Measurements from ENCODE around the gene SPTY2D1.
"Not testable (repeated sequence)": the region's sequence is repeated elsewhere in the genome, so short reads cannot be mapped to it uniquely, and the experiment has no call there.

Gene SPTY2D1

DNA sequence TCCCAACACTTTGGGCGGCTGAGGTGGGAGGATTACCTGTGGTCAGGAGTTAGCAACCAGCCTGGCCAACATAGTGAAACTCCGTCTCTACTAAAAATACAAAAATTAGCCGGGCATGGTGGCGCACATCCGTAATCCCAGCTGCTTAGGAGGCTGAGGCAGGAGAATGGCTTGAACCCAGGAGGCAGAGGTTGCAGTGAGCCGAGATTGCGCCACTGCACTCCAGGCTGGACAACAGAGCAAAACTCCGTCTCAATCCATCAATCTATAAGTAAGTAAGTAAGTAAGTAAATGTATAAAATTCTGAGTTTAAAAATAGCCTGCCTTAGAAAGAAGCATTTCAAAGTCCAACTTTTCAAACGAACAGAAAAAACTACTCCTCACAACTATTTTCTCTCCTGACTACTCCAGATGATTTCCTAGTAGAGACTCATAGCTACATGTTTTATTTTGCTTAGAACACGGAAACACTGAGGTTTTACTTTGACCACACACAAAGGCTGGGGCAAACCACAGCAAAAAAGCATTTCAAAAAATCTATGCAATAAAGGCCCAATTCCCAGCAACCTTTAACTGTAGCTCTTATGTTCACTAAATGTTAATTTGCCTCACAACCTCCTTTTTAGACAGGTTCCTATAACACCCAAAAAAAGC is 16.3 kb downstream of the SPTY2D1 start:
- peak in 1 of 2 donors; percentile 6 for DNase-seq

DNA sequence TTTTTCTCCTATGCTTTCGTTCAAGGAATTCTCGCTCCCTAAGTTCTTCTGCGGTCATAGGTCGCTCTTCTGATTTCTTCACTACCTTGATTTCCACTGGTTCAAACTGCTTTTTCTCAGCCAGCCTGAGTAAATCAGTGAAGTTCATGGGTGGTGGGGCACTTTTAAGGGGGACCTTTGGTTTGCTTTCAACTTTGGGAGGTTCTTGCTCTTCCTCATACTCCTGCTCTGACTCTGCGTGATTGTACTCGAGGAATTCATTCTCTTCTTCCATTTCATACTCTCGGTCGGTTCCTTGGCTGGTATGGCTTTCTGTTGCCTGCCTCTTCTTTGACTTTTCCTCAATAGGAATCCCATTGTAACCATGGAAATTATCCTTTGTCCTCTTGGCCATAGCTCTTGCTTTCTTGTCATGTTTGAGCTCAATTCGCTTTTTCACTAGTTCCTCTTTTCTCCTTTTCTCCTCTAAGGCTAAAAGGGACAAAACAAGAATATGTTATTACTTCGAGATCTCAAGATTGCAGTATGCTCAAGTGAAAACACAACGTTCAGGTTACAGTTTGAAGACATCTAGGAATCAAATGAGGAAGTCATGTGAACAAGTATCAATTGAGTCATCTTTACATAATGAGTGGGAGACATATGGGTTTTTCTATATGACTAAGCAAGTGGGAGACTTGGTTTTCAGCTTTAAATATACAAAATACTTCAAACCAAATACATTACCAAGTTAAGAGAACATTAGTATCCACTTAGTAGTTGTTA is 18.3 kb downstream of the SPTY2D1 start:
- peak; percentile 82 to 94 for DNase-seq

DNA sequence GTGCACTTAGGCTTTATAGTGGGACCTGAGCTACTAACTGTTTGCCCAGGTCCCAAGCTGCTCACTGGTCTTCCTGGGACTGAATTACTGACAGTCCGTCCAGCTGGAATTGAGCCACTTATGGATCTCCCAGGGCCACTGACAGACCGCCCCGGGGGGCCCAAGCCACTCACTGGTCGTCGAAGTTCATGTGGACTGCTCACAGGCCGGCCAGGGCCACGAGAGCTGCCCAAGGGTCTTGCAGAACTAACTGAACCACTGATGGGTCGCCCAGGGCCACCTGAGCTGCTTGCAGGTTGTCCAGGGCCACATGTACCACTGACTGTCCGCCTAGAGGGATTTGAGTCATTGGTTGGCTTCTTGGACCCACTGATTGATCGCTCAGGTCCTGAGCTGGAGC is 19.5 kb downstream of the SPTY2D1 start:
- no peak for DNase-seq

DNA sequence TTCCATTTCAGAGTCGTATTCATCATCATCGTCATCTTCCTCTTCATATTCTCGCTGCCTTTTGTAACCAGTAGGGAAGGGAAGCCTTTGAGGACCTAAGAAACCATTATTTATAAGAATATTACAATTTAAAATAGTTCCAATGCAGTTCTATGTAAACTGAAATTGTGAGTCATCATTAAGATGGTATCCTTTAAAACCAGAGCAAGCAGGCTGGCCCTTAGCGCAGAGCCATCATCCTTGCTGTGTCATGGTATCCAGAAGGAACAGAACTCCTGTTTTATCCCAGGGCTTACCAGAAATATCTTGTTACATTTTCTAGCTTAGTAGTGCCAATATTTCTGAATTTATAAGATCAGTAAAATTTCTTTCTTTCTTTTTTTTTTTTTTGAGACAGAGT is 21.7 kb downstream of the SPTY2D1 start:
- no peak for DNase-seq

DNA sequence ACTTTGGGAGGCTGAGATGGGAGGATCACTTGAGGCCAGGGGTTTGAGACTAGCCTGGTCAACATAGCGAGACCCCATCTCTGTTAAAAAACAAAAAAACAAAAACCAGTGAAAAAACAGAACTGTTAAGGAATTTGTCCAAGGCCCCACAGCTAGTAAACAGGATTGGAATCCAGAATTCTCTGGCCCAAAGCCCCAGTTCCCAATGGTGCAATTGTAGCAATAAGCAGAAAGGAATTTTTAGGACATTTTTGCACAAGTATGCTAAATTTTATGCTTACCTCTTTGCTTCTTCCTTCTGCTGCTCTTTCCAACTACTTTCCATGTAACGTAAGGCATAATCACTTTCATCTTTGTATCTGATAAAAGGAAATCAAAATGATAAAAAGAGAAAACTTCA is 22.9 kb downstream of the SPTY2D1 start:
- DNase-seq, result no peak

DNA sequence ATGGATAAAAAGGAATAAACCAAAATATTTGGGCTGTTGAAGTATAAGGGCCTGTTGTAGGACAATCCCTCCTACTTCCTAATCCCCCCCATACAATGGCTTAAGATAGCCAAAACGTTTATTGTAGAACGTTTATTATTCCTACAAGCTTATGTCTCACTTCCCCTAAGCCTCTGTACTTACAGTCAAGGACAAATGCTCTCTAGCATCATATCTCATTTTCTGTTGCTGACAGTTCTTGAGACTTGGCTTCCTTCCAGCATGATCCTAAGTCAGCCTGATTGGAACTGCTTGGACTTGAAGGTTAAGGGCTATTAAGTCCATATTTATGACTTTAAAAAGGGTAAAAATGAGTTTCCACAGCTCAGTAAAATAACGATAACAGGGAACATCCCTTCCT is 25.8 kb downstream of the SPTY2D1 start:
- DNase-seq, result no peak

DNA sequence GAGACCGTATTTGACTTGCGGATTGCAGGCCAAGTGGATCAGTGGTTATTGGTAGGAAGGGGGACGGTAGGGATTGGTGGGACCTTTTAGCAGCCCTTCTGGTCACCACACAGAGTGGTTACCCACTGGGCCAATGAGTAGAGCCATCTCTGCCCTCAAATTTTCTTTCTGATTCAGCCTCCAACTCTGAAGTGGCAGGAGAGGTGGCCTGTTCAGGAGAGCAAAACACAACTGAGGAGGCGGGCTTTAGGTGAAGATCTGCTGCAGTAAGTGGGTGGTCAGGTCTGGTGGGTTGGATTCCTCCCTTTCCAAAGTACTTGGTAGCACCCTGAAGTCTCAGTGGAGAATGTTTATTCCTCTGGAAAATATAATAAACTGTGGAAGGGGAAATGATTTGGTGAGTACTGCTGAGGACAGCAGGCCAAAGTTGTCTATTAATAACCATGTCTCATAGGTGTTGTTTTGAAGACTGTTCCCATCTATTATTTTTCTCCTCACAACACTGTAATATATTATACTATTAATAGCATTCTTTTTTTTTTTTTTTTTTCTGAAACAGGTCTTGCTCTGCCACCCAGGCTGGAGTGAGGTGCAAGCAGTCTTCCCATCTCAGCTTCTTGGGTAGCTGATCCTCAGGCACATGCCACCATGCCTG is 33.1 kb downstream of the SPTY2D1 start:
- DNase-seq, result no peak

DNA sequence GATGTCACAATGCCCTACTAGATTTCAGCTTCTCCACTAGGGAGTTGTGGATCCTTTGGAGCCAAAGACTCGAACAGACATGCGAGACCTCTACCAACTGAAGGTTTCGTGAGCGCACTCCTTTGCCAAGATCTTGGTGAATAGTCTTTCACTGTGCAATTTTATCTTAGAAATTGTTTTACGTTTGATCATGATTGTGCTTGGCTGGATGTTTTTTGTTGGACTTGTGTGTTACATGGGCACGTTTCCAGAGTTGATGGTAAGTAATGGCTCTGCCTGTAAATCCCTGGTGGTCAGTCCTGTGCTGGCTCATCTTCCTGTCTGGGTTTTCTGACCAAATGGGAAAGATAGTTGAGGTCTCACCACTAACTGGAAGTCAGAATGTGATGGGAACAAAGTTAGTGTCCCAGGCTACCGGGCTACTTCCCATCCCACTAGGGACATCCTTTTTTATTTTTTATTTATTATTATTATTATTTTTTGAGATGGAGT is 34.4 kb downstream of the SPTY2D1 start, which contains the start of gene MISFA:
Gene MISFA, plus strand, starts transcription at position 51 of the 492 bp plus-strand sequence. Its CDS starts 140 bp downstream, at position 191.
- DNase-seq, result no peak

DNA sequence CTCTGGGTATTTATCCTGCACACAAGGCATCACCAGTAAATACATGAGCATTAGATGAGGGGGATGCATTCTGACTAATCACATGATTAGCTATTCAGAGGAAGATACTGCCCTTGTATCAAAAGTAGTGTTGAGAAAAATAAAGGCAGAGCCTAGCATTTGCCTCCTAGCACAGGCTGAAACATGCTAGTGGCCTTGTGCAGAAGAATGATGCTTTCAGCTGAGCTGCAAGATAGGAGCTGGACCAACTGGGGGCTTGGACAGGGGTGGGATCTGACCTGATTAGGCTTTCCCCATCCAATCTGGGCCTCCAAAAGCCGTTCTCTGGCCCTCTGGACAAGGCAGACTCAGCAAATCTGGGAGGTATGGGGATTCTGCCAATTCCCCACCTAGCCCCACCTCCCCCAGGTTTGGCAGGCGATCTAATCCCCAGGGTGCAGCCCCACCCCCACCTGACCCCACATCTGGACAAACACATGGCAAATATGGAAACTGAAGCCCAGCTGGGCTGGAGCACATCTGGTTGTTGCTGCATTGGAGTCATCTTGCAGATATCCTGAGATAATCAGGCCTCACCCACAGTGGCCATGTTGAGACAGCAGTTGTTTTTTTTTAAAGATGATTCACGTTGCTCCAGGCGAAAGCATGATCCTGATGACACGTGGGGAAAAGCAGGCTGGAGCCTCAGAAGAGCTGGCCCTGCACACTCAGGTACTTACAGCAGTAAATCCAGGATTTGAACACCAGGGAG is 39.0 kb downstream of the SPTY2D1 start:
- DNase-seq, result no peak

DNA sequence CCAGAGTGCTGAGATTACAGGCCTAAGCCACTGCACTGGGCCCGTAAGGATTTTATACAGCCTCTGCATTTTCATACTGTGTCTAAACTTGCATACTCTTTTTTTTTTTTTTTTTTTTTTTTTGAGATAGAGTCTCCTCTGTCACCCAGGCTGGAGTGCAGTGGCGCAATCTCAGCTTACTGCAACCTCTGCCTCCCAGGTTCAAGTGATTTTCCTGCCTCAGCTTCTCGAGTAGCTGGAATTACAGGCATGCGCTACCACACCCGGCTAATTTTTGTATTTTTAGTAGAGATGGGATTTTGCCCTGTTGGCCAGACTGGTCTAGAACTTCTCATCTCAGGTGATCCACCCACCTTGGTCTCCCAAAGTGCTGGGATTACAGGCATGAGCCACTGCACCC is 40.1 kb downstream of the SPTY2D1 start:
- not testable (repeated sequence) for DNase-seq

DNA sequence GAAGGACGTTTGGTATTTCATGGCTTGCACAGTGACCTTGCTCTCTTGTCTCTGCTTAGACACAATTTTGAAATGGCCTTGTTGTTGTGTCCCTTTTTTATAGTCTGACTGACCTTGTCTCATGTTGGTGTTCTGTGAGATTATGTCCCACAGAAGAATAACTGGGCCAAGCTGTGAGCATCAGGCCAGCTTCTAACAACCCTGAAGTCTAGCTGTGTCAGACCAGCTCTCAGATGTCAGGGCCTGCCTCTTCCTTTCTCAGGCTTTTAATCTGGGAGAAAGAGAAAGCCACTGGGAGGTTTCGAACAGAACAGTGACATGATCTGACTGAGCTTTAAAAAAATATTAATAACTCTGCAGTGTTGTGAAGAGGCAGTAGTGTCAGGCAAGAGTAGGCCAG is 43.6 kb downstream of the SPTY2D1 start:
- DNase-seq, result no peak

DNA sequence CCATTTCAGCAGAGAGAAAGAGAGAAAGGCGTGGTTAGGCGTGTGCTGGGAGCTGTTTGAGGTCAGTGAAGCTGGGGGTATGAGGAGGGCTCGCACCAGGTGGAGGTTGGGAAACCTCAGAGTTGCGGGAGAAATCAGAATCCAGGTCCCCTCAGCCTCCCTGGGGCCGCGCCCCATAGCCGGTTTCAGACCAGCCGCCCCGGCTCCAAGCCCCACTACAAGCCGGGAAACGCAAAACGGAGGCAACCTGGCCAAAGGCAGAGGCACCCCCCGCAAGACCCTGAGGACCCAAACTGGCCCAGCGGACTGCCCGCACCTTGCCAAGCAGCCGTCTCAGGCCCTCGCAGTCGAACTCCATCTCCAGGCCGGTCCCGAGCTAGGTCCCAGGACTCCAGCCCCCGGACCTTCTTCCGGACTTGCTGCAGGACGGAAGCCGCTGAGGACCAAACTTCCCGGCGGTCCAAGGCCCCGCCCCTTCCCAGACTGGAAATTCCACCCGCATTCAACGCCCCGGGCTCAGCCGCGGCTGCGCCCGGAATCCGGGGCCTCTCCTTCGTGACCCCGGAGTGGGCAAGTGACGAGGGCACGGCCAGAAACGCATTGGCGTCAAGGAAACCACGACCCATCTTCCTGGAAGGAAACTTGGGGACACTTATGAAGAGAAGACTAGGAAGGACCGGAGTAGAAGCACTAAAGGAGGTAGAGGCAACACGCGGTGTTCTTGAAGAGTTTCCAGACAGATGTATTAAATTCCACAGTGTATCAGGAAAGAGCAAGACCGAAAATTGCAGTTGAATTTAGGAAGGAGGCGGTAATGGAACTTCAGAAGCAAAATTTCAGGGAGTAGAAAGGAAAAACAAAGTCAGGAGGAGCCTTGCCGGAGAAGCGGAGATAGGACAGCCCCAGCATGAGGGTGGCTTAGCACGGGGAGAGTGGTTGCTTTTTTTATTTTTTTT is 45.6 kb downstream of the SPTY2D1 start, which contains the start of gene UEVLD:
Gene UEVLD, minus strand, starts transcription at position 438 of the 956 bp plus-strand sequence. Its CDS starts 80 bp downstream, at position 358.
- peak; percentile 91 to 95 for DNase-seq

DNA sequence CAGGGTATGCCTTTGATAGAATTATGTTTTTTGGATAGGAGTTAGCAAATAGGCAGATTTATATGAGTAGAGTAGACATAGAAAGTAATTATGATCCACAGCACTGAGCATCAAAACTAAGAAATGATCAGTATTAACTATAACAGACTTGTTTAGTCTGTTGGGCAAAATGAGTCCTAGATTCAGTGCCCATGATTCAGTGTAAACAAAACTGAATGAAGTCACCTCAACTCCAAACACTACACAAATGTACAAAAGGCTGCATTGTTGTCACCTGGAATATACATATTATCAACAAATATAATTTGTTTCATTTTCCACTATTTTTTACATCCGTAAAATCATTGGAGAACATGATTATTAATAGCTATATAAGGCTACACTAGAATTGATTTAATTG is 52.3 kb downstream of the SPTY2D1 start:
- DNase-seq, result no peak

DNA sequence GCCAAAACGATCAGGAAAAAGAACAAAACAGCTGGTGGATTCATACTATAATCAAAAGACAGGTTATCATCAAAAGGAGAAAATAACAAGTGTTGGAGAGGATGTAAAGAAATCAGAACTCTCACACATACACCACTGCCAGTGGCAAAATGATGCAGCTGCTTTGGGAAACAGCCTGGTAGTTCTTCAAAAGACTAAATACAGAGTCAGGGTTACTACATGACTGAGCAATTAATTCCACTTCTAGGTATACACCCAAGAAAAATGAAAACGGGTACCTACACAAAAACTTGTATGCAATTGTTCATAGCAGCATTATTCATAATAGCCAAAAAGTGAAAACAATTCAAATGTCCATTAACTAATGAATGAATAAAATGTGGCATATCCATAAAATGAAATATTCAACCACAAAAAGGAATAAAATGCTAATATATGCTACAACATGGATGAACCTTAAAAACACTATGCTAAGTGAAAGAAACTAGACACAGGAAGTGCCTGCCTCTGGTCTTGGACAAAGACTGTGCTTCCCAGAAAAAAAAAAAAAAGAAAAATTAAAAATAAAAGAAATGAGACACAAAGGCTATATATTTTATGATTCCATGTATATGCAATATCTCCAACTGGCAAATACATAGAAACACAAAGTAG is 53.9 kb downstream of the SPTY2D1 start:
- DNase-seq, result no peak

DNA sequence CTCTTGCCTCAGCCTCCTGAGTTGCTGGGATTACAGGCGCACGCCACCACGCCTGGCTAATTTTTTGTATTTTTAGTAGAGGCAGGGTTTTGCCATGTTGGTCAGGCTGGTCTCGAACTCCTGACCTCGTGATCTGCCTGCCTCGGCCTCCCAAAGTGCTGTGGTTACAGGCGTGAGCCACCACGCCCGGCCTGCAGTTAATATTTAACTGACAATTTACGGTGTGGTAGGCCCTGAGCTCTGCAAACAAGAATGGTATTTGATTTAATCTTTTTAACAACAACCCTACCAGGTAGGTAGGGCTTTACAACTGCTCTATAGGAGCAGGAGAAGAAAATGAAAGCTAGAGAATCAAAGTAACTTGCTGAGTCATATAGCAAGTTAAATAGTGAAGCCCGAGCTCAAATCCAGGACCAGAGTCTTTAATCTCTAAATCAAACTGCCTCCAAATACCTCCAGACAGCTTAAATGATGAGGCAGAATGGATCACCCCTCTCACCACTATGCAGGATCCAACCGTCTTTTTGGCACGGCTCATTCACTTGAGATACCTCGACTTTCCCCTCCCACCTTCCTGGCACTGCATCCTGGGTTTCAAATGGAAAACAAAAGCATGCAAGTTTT is 55.1 kb downstream of the SPTY2D1 start:
- DNase-seq, result no peak

DNA sequence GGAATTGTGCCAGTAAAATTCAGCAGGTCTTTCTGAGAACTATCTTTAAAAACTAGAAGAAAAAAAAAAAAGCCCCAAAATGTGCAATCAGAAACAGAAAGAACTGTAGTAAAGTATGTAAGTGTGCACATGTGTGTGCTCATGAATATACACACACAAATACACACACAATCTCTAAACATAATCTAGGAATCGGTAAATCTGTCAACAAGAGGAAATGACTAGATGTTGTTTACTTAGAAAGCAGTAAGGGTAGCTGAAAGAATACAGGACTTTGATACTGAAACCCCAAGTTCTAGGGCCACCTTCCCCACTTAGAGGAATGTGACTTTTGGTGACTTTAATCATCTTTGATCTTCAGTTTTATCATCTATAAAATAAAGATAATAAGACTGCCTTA is 58.8 kb downstream of the SPTY2D1 start:
- DNase-seq, result no peak

DNA sequence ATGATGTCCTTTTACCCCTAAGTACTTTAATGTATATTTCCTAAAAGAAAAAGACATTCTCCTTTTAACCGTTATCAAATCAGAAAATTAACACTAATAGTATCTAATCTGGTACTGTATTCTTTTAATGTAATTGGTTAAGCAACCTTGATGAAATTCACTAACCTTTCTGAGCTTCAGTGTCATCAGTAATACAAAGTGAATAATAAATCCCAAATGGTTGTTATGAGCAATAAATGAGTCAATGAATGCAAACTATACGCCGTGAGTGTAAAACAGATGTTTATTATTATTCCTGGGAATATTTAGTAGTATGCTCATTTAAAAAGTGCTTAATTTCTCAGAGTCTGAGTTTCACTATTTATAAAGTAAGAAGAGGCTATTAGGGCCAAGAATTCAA is 67.1 kb downstream of the SPTY2D1 start:
- no peak for DNase-seq

DNA sequence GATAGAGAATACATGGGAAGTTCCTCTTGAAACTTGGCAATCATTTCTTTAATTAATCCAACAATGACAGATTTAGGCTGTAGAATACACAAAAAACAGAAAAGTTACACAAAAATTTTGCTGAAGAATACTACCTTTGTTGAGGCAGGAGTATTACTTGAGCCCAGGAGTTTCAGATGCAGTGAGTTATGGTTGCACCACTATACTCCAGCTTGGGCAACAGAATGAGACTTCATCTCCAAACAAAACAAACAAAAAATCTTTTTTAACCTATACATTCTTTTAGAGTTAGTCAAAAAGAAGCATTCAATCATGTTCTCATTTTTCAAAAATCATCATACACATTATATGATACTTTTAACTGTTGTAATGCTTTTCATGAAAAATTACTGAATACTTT is 67.7 kb downstream of the SPTY2D1 start:
- DNase-seq, result no peak

DNA sequence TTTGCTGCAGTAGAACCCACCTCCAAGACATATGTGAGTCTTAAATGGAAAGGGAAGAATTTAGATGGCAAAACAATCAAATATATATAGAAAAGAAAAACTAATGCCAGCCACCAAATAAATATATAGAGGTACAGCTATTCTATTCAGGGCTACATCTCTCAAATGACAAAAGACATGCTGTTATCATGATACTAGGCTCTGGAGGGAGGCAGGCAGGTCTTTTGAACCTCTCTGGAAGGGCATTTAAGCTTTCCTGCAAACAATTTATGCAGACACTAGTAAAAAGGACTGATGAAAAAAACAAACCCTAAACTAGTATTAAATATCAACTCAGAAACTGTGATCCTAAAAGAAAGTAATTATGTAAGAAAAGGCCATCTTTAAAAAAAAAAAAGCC is 70.0 kb downstream of the SPTY2D1 start:
- DNase-seq, result no peak

DNA sequence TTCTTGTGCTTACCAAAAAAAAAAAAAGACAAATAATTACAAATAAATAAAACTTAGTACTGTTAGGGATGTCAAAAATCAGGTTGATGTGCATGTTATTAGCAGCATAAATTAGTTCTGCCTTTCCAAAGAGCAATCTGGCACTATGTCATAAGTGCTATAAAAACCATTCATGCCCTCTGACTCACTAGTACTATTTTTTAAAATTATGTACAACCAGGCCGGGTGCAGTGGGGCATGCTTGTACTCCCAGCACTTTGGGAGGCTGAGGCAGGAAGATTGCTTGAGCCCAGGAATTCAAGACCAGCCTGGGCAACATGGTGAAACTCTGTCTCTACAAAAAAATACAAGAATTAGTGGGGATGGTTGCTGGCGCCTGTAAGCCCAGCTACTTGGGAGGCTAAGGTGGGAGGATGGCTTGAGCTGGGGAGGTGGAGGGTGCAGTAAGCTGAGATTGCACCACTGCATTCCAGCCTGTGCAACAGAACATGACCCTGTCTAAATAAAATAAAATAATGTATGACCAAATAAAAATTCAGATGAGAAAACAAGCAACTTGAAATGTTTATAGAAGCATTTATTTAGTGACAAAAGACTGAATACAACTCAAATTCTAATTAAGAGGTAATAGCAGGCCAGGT is 70.9 kb downstream of the SPTY2D1 start:
- DNase-seq, result no peak
